ENCODE measurements around the gene RIN3. TPM values are rescaled to one million over a fixed set of nuclear protein-coding genes. Genes with fewer than 3 reads are reported as not detected.

The RIN3 gene
- total RNA-seq, 2 experiments from 2014 or later = 15.8 to 16.0 TPM

- H3K9me3 Mint-ChIP-seq = peaks cover 8% of the 10 kb centered on the region
- peaks cover 15% of the 10 kb centered on the region for H3K4me1 Mint-ChIP-seq (ENCODE audit: low read depth)
- H3K27me3 Mint-ChIP-seq (ENCODE audit: low read depth) = no peaks in the 10 kb centered on the region
- no peak overlapping the region for H3K4me3 Mint-ChIP-seq
- DNase-seq = no peak
- peaks cover 2% of the 10 kb centered on the region for H3K36me3 Mint-ChIP-seq (ENCODE audit: low read depth)
- H3K27ac Mint-ChIP-seq = no peak overlapping the region
- intact Hi-C loops (cut with micrococcal nuclease) = no loop called here
- CTCF ChIA-PET = interaction anchor here (1.2 kb wide), 1 partner anchor 18 kb away, joined by 4 read pairs; no protein-coding TSS in a partner anchor
These were observed 81.7 kb downstream of the RIN3 start for GRCh38 chr14:92595267-92595666.

DNA sequence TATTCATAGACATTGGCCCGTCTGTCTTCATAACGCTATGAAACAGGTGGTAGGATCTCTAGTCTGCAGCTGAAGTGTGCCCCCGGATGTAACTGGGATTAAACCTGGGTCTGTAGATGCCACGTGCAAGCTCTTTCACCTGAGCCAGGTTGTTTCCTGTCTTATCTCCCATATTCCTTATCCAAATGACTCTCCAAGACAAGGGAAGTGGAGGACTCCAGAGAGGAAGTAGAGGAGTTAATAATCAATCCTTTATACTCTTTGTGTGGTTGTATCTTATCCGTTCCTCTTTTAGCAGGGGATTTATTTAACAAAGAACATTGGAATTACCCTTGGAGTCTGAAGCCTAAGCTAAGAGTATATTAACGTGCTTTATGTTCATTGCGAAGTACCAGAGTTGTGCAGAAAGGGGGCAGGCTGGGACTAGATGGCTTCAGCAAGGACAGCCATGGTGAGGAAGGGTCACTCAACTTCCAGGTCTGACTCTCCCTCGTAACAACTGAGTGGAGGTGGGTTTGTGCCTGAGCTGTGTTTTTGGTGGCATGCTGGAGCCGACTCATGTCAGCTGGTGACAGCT, 82.8 kb downstream of the RIN3 start:
- CTCF ChIA-PET = interaction anchor here (0.8 to 1.2 kb wide), 2 partner anchors 84 to 267 kb away, joined by 3 read pairs; no protein-coding TSS in a partner anchor
- Mint-ChIP-seq H3K27ac (no peak overlapping the region), H3K4me3 (no peak overlapping the region), H3K4me1 (ENCODE audit: low read depth) (peaks cover 12% of the 10 kb centered on the region), H3K36me3 (ENCODE audit: low read depth) (no peaks in the 10 kb centered on the region), H3K9me3 (peaks cover under 1% of the 10 kb centered on the region), H3K27me3 (ENCODE audit: low read depth) (no peaks in the 10 kb centered on the region)
- intact Hi-C loops (cut with micrococcal nuclease) = no loop called here
- DNase-seq = no peak

DNA sequence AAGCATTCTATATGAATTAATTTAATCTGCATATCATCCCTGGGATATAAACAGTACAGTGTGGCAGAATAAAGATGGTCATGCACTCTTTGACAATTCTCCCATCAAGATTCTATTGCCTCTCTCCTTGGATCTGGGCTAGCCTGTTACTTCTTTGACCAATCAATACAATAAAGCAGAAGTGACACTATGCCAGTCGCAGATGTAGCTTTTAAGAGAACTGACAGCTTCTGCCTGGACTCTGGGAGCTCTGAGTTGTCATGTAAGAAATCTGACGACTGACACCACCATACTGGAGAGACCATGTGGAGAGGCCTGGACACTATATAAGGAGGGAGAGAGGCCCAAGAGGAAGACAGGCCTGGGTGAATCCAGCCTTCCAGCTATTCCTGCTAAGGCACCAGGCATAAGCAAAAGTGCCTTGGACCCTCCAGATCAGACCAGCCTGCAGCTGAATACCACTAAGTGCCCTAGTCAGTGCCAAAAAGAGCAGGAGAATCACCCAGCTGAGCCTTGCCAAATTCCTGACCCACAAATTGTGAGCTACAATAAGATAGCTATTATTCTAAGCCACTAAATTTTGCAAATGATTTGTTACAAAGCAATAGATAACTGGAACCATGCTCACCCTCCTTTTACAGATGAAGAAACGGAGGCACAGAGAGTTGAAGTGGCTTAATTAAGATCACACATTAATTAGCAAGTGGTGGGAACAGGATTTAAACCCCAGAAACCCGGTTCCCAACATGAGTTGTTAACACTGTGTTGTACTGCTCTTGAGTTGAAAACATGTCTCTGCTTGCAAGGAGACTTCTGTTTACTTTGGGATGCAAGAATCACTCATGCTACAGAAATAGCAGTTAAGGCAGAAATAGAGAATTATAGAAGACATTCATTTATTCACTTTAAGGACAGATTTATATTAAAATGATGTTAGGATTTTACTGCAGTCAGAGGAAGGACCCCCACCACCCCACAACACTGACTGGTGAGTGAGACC, 84.6 kb downstream of the RIN3 start:
- CTCF ChIA-PET = interaction anchor here (0.8 to 1.1 kb wide), 3 partner anchors 15 to 378 kb away, joined by 3 to 4 read pairs (median 4); no protein-coding TSS in a partner anchor
- Mint-ChIP-seq H3K27ac (no peak overlapping the region), H3K4me1 (ENCODE audit: low read depth) (peaks cover 17% of the 10 kb centered on the region), H3K4me3 (no peak overlapping the region), H3K9me3 (no peaks in the 10 kb centered on the region), H3K36me3 (ENCODE audit: low read depth) (no peaks in the 10 kb centered on the region), H3K27me3 (ENCODE audit: low read depth) (no peaks in the 10 kb centered on the region)
- intact Hi-C loops (cut with micrococcal nuclease) = no loop called here
- DNase-seq = no peak

GRCh38 chr14:92599811-92600210, 86.2 kb downstream of the RIN3 start:
- CTCF ChIA-PET = interaction anchor here (0.7 kb wide), 1 partner anchor 14 kb away, joined by 3 read pairs; no protein-coding TSS in a partner anchor
- no peak for DNase-seq
- Mint-ChIP-seq H3K27me3 (ENCODE audit: low read depth) (no peaks in the 10 kb centered on the region), H3K27ac (no peak overlapping the region), H3K9me3 (no peaks in the 10 kb centered on the region), H3K4me3 (no peak overlapping the region), H3K4me1 (ENCODE audit: low read depth) (peaks cover 20% of the 10 kb centered on the region), H3K36me3 (ENCODE audit: low read depth) (no peaks in the 10 kb centered on the region)
- intact Hi-C loops (cut with micrococcal nuclease) = loop anchor here (5.0 to 10.0 kb wide), 2 partner anchors 138 to 465 kb away; no protein-coding TSS in a partner anchor

DNA sequence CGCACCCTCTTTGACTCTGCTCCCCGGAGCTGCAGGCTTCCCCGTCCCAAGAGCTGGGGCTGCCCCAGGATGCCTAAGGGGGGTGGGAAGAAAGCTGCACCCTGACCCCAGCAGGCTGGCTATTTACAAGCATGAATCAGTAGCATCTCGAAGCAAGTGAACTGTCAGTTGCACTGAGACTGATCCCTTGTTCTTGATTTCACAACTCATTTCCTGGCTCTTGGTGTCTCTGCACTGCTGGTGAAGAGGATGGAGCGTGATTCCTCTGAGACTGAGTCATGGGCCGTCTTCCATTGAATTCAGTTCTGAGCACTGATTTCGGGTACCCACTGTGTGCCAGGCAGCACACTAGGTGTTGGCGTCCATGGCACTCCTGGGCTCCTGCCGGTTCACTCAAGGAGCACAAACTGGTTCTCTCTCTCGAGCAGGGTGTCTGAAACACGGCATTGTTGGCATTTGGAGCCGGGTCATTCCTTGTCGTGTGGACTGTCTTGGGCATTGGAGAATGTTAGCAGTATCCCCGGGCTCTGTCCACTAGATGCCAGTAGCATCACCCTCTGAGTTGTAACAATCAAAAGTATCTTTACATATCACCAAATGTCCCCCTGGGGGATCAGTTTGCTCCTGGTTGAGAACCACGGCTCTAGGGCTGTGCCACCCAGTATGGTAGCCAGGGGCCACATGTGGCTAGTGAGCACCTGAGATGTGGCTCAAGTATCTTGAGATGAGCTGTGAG, 86.9 kb downstream of the RIN3 start:
- Mint-ChIP-seq H3K27me3 (ENCODE audit: low read depth) (no peaks in the 10 kb centered on the region), H3K27ac (no peak overlapping the region), H3K4me3 (no peak overlapping the region), H3K9me3 (no peaks in the 10 kb centered on the region), H3K4me1 (ENCODE audit: low read depth) (peaks cover 20% of the 10 kb centered on the region), H3K36me3 (ENCODE audit: low read depth) (no peaks in the 10 kb centered on the region)
- peak; percentile 36 for DNase-seq
- CTCF ChIA-PET = interaction anchor here (0.7 to 2.7 kb wide), 3 partner anchors 12 to 88 kb away, joined by 3 to 7 read pairs (median 3); no protein-coding TSS in a partner anchor
- intact Hi-C loops (cut with micrococcal nuclease) = loop anchor here (5.0 to 10.0 kb wide), 2 partner anchors 138 to 466 kb away; no protein-coding TSS in a partner anchor

DNA sequence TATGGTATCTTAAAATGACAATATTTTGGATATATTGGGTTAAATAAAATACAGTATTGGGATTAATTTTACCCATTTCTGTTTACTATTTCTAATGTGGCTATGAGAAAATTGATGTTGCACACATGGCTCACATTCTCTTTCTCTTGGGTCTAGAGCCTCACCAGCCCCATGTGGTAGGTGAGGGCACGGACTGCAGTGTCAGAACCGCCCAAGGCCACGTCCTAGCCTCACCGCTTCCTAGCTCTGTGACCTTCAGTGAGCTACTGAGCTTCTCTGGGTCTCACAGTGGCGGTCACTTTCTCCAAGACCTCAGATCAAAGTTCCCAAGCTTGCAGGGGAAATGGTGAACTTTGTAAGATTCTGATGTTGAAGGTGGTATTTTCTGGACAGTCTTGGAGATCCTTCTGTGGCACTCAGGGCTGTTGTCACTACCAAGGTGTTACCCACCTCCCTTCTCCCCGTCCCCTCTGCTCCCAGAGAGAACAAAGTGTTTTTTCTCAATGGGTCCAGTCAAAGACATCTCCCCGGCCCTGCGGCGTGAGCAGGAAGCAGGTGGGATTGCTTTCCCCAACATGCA, 87.6 kb downstream of the RIN3 start:
- Mint-ChIP-seq H3K9me3 (no peaks in the 10 kb centered on the region), H3K4me3 (no peak overlapping the region), H3K4me1 (ENCODE audit: low read depth) (peaks cover 20% of the 10 kb centered on the region), H3K36me3 (ENCODE audit: low read depth) (no peaks in the 10 kb centered on the region), H3K27me3 (ENCODE audit: low read depth) (no peaks in the 10 kb centered on the region), H3K27ac (no peak overlapping the region)
- DNase-seq = no peak
- intact Hi-C loops (cut with micrococcal nuclease) = loop anchor here (5.0 to 10.0 kb wide), 2 partner anchors 139 to 466 kb away; no protein-coding TSS in a partner anchor
- CTCF ChIA-PET = interaction anchor here (1.0 to 2.7 kb wide), 2 partner anchors 12 to 88 kb away, joined by 3 to 7 read pairs; no protein-coding TSS in a partner anchor

DNA sequence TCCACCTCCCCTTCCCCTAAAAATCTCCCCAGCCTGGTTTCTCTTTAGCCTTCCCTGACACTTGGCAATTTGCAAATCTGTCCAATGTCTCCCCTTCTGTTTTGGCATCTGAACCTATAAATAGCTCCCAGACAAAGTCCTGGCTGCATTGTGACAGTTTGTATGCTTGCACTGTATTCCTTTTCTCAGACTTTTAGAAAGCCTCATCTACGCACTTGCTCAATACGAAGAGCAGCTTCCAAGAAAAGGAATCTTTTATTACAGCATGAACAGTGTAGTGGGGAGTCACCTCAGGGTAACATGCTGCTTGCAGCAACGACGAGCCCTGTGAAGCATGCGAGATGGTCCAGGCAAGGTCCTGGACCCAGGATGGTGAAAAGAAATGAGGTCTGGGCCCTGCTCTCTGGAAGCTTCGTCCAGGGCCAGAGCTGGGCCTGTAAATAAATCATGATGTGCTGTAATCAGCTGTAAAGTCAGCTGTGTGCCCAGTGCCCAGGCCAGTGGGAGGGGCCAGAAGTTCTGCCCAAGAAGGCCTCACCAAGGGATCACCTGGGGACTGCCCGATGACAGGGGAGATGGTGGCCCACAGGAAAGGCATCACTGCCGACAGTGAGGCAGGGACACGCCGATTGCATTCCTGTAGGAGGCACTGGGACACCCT, 88.3 kb downstream of the RIN3 start:
- no peaks in the 10 kb centered on the region for H3K36me3 Mint-ChIP-seq (ENCODE audit: low read depth)
- no peaks in the 10 kb centered on the region for H3K9me3 Mint-ChIP-seq
- DNase-seq = no peak
- H3K27ac Mint-ChIP-seq = no peak overlapping the region
- H3K4me3 Mint-ChIP-seq = no peak overlapping the region
- intact Hi-C loops (cut with micrococcal nuclease) = loop anchor here (5.0 to 10.0 kb wide), 2 partner anchors 140 to 467 kb away; no protein-coding TSS in a partner anchor
- CTCF ChIA-PET = interaction anchor here (1.0 to 2.7 kb wide), 4 partner anchors 11 to 89 kb away, joined by 3 to 7 read pairs (median 4); no protein-coding TSS in a partner anchor
- H3K4me1 Mint-ChIP-seq (ENCODE audit: low read depth) = peaks cover 20% of the 10 kb centered on the region
- H3K27me3 Mint-ChIP-seq (ENCODE audit: low read depth) = no peaks in the 10 kb centered on the region

GRCh38 chr14:92603309-92604242, 90.0 kb downstream of the RIN3 start:
- Mint-ChIP-seq H3K27me3 (ENCODE audit: low read depth) (no peaks in the 10 kb centered on the region), H3K9me3 (no peaks in the 10 kb centered on the region), H3K4me1 (ENCODE audit: low read depth) (peaks cover 20% of the 10 kb centered on the region), H3K4me3 (no peak overlapping the region), H3K27ac (no peak overlapping the region), H3K36me3 (ENCODE audit: low read depth) (no peaks in the 10 kb centered on the region)
- intact Hi-C loops (cut with micrococcal nuclease) = loop anchor here (5.0 to 10.0 kb wide), 2 partner anchors 141 to 469 kb away; no protein-coding TSS in a partner anchor
- DNase-seq = peak; percentile 71
- CTCF ChIA-PET = interaction anchor here (0.6 to 2.7 kb wide), 9 partner anchors 9 to 674 kb away, joined by 3 to 7 read pairs (median 3); no protein-coding TSS in a partner anchor

- intact Hi-C loops (cut with micrococcal nuclease) = loop anchor here (10.0 kb wide), 1 partner anchor 471 kb away; no protein-coding TSS in a partner anchor
- H3K36me3 Mint-ChIP-seq (ENCODE audit: low read depth) = no peaks in the 10 kb centered on the region
- no peak overlapping the region for H3K4me3 Mint-ChIP-seq
- peaks cover 21% of the 10 kb centered on the region for H3K4me1 Mint-ChIP-seq (ENCODE audit: low read depth)
- no peaks in the 10 kb centered on the region for H3K27me3 Mint-ChIP-seq (ENCODE audit: low read depth)
- no peak for DNase-seq
- CTCF ChIA-PET = interaction anchor here (1.5 kb wide), 1 partner anchor 8 kb away, joined by 3 read pairs; no protein-coding TSS in a partner anchor
- no peaks in the 10 kb centered on the region for H3K9me3 Mint-ChIP-seq
- H3K27ac Mint-ChIP-seq = no peak overlapping the region
These were observed 91.8 kb downstream of the RIN3 start for GRCh38 chr14:92605274-92605940.

GRCh38 chr14:92607251-92607650, 93.7 kb downstream of the RIN3 start:
- Mint-ChIP-seq H3K27me3 (ENCODE audit: low read depth) (no peaks in the 10 kb centered on the region), H3K27ac (no peak overlapping the region), H3K4me1 (ENCODE audit: low read depth) (peaks cover 18% of the 10 kb centered on the region), H3K36me3 (ENCODE audit: low read depth) (no peaks in the 10 kb centered on the region), H3K9me3 (no peaks in the 10 kb centered on the region), H3K4me3 (no peak overlapping the region)
- intact Hi-C loops (cut with micrococcal nuclease) = loop anchor here (10.0 kb wide), 1 partner anchor 472 kb away; no protein-coding TSS in a partner anchor
- CTCF ChIA-PET = no interaction called here
- no peak for DNase-seq

Measured in activated naive CD4-positive, alpha-beta T cell treated with anti-CD3 and anti-CD28 coated beads for 36 hours (primary cell).